IPS-NIHi7 (cell line): Measurements from ENCODE around the gene DOCK7.
"Not testable (repeated sequence)": the region's sequence is repeated elsewhere in the genome, so short reads cannot be mapped to it uniquely, and the experiment has no call there.

Experiments used
- DNase-seq: peaks from one replicate; pipeline ENCODE4 v3.0.0; 2012; ENCODE audit warnings: mixed read lengths; ENCODE audit errors: extremely low spot score

DOCK7 gene

DNA sequence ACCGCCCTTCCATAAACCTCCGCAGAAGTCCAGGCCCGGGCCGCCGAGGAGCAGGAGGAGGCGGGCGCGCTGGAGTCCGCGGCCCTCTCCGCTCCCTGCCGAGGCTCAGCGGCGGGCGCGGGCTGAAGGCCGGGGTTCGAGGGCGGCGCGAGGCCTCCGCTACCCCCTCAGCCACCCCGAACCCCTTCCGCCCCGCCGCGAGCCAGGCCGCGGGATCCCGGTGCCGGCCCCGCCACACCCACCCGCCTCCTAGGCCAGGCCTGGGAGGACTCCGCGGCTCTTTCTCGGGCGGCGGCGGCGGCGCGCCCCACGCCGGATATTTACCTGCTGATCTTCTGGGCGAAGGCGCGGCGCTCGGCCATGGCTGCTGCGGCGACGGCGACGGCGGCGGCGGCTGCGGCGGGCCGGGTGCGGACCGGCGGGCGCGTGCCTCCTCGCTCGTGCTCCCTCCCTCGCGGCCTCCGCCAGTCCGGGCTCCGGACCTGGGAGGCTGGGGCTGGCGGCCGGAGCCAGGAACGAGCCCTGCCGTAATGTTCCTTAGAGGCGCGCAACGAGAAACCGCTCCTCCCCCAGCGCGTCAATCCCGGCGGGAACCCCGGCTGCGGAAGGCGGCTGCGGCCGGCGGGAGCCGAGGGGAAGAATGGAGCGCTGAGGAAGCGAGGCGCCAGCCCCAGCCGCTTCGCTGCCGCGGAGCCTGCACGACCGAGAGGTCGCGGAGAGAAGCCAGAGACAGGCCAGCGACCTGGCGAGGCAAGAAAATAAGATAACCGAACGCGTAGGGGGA lies at the start of gene DOCK7:
Gene DOCK7 (minus strand): TSS at position 484 of the 784 bp plus-strand sequence. CDS start 122 bp downstream, at position 362.
- DNase-seq, result peak; percentile 87

DNA sequence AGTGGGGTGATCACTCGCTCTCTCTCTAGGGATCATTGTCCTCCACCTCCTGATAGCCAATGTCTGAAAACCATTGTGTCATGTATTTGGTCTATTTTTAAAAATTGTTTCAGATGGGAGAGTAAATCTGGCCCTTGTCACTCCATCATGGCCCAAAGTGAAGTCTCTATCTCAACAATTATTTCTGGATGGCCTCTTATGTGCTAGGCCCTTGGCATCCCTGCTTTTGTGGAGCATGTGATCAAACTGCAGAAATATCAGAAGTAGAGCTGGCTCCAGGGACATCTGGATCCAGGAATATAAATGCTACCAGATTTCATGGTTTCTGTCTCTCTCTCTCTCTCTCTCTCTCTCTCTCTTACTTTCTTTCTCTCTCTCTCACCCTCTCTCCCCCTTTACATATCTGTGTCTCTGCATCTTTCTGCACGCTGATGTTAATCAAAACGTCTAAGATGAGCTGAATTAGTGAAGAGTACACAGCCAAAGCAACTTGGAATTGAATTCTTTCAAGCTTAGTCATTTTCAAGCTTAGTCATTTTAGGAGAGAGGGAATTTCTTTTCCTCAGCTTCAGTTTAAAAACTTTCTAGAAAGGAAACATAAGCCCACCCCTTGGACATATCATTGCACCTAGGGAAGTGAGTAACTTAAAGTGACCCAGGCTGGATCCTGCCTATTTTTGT lies 47.4 kb upstream of the DOCK7 start:
- DNase-seq, result no peak

GRCh38 chr1:62732331-62732730 lies 44.1 kb upstream of the DOCK7 start:
- no peak for DNase-seq

DNA sequence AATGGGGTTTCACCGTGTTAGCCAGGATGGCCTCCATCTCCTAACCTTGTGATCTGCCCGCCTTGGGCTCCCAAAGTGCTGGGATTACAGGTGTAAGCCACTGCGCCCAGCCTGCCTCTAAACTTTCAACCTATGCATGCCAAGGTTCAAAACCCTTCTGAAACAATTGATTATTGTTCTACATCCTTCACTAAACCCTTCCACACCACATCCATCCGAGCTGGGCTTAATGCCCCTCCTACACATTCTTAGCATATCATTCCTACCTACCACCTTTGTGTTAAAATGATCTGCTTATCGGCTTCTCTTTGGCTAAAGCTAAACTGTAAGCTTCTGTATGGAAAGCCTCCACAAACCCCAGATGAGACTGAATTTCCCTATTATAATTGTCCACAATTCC lies 40.8 kb upstream of the DOCK7 start:
- DNase-seq, result no peak

DNA sequence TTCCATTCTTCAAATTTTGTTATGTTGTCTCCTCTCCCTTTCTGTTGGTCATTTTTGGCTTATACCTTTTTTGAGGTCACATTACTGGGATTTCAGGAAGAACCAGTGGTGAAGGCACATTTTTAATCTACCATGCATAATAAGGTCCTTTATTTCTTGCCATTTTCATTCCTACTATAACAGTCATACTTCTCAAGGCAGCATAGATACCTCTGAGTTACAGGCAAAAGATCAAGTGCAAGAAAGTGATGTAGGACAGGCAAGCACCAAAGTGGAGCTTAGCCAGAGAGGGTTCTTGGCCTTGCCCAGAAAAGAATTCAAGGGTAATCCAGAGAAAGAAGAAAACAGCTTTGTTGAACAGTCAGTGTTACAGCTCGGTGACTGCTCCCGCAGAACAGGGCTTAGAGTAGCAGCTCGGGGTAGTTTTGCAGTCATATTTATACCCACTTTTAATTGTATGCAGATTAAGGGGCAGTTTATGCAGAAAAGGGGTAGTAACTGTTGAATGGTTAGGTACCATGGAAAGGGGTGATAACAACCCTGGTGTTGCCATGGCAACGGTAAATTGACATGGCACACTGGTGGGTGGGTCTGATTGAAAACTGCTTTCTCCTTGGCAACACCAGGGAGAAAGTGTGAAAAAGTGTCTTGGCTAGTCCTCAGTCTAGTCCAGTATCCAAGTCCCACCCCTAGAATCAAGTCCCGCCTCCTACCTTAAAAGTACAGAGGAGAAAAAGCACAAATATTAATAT lies 39.6 kb upstream of the DOCK7 start:
- DNase-seq, result no peak

DNA sequence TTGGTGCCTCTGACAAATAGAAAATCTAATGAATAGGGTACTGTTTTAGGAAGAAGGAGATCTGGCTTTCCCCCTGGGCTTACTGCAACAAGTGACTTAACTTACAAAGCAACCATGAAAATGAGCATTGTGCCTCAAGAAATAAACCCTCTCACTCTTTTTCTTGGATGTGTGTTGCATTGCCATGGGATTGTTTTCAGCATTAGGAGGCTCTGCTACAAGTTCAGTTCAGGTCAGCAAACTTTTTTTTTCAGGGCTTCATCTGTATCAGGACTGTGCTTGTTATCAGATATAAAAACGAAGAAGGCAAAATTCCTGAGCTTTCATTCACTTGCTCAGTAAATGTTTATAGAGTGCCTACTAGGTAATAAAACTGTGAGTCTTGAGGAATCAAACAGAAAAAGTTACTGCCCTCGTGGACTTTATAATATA lies 37.8 kb upstream of the DOCK7 start:
- no peak for DNase-seq

GRCh38 chr1:62725255-62725654 lies 37.1 kb upstream of the DOCK7 start:
- no peak for DNase-seq

GRCh38 chr1:62724430-62724829 lies 36.2 kb upstream of the DOCK7 start:
- no peak for DNase-seq

- DNase-seq, result no peak
Observed at GRCh38 chr1:62723883-62724282, 35.7 kb upstream of the DOCK7 start.

DNA sequence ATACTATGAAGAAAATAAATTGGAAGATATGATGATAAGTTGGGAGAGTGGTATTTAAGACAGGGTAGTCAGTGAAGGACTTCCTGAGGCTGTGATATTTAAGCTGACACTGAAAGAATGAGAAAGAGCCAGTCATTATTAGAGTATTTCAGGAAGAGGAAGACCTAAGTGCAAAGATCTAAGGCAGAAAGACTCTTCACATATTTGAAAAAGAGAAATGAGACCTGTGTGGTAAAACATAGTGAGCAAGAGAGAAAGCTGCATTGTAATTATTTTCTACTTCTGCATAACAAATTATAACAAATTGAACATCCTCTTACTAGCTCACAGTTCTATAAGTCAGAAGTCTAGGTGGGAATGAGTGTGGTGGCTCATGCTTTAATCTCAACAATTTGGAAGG lies 34.6 kb upstream of the DOCK7 start:
- DNase-seq, result no peak

- no peak for DNase-seq
Observed at GRCh38 chr1:62720946-62721554, 32.9 kb upstream of the DOCK7 start.

GRCh38 chr1:62718400-62718799 lies 30.2 kb upstream of the DOCK7 start:
- DNase-seq, result not testable (repeated sequence)

DNA sequence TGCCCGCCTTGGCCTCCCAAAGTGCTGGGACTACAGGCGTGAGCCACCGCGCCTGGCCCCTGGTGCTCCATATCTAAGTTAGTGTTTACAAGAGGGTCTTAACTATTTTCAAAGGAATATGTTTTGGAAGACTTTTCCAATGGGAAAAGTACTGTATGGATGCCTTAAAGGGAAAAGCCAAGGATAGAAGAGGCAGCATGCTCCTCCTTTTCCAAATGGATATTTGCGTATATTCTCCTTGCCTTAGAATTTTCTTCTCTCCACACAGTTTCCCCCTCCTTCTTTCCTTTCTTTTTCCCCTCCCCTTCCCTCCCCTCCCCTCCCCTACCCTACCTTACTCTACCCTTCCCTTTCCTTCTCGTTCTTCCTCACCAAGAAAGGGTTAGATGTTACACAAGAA lies 29.3 kb upstream of the DOCK7 start:
- no peak for DNase-seq

DNA sequence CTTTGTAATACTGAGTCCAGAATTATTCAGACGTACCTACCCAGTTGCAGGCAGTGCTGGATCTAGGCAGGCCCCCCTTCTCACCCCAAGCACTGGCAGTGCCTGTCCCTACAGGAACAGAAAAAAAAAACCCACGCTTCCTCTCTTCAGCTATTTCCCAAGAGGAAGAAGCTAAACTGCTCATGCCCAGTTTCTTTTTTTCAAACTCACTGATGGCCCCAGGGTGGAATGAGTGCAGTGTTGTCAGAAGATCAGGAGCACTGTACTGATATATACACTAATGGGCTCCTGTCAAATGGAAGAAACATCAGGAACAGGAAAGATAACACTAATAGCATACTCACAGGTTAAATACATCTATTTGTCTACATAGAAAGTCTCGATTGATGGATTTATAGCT lies 28.2 kb upstream of the DOCK7 start:
- DNase-seq, result no peak

DNA sequence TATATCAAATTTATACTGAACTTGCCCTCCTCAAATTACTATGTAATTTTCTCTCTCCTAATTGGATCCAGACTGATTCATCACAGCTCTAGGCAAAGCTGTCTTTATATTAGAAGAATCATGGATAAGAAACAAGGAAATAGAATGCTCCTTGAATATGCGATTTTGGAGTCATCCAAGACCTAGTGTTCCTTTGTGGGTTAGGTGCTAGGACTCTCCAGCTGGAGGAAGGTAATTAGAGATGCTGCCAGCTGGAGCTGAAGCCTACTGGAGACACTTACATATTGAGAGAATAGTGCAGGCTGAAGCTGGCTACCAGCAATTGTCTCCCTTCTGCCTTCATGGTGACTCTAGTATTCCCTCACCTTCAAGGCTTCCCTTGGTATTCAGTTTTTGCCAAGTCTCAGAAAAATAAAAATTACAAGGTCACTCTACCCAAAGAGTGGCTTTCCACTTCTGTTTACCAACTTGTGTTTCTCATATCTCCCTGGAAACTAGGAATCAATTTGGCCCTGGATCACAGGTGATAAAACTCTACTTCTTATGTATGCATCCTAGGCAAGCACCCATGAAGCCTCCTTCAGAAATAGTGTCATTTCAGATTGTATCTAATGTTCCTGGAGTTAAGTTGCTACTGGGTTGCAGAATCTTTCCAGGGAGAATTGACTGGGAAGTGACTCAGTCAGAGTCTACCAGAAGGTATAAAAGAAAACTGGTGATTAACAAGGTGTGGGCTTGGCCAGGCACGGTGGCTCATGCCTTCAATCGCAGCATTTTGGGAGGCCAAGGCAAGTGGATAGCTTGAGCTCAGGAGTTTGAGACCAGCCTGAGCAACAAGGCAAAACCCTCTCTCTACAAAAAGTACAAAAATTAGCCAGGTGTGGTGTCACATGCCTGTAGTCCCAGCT lies 24.4 kb upstream of the DOCK7 start:
- no peak for DNase-seq

DNA sequence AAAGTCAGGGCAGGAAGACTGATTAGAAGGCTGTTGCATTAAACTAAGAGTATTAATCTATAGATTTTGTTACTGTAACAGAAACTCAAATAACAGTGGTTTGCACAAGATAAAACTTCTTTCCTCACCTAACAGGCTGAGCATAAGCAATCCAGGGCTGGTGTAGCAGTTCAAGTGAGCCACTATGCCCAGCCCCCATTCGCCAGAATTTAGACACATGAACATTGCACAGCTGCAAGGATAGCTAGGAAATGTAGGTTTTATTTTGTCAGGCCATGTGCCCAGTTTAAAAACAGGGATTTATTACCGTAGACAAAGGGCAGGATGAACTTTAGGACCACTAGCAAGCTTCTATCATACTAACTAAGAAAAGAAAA lies 19.5 kb upstream of the DOCK7 start:
- DNase-seq, result no peak

DNA sequence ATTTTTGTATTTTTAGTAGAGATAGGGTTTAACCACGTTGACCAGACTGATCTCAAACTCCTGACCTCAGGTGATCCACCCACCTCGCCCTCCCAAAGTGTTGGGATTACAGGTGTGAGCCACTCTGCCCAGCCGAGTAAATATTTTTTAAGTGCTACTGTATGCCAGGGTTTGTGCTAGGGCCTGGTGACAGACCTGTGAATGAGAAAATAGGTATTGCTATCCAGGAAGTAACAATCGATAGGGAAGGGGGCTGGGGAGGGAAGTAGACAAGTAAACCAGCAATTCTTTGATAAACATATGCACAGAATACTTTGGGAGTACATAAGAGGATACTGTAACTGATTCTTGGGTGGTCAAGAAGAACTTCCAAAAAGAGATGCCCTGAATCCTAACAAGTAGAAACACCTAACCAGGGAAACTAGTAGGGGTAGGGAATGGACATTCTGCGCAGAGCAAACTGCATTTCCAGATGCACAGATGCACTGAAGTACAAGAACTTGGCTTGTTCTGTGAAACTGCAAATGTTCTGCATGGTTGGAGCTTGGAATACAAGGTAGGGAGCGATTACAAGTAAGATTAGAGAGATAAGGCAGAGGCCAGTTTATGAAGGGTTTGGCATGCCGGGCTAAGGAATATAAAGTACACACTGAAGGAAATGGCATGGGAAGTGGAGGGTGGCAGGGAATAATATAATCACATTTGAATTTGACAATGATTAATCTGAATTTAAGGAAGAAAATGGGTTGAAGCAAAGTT lies 19.0 kb upstream of the DOCK7 start:
- DNase-seq, result no peak

GRCh38 chr1:62698161-62698560 lies 10.0 kb upstream of the DOCK7 start:
- not testable (repeated sequence) for DNase-seq

DNA sequence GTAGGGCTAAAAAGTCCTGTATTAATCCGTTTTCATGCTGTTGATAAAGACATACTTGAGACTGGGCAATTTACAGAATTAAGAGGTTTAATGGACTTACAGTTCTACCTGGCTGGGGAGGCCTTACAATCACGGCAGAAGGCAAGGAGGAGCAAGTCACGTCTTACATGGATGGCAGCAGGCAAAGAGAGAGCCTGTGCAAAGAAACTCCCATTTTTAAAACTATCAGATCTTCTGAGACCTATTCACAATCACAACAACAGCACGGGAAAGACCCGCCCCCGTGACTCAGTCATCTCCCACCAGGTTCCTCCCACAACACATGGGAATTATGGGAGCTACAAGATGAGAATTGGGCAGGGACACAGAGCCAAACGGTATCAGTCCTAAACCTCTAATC lies 6.3 kb upstream of the DOCK7 start:
- not testable (repeated sequence) for DNase-seq

DNA sequence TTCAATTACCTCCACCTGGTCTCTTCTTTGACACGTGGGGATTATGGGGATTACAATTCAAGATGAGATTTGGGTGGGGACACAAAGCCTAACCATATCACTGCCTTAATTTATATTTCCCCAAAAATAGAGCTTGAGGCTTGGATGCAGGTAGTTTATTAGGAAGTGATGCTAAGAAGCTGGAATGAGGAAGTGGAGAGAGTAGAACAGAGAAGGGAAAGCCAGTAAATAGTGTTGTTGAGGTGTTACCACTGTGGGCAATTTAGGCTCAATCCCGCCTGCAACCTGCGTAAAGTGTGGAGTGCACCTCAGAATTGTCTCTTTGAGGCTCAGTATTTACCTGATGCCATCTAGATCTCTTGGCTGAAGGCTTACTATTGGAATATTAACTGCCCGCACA lies 4.9 kb upstream of the DOCK7 start:
- no peak for DNase-seq
